CD4-positive, alpha-beta T cell treated with Interleukin-10 for 1 hour (primary cell): ENCODE results near the gene CD4.
"Not testable (repeated sequence)": the region's sequence is repeated elsewhere in the genome, so short reads cannot be mapped to it uniquely, and the experiment has no call there.

Experiments
- DNase-seq: peaks from one replicate; pipeline ENCODE4 v3.0.0-alpha.2; 2020

The CD4 gene

DNA sequence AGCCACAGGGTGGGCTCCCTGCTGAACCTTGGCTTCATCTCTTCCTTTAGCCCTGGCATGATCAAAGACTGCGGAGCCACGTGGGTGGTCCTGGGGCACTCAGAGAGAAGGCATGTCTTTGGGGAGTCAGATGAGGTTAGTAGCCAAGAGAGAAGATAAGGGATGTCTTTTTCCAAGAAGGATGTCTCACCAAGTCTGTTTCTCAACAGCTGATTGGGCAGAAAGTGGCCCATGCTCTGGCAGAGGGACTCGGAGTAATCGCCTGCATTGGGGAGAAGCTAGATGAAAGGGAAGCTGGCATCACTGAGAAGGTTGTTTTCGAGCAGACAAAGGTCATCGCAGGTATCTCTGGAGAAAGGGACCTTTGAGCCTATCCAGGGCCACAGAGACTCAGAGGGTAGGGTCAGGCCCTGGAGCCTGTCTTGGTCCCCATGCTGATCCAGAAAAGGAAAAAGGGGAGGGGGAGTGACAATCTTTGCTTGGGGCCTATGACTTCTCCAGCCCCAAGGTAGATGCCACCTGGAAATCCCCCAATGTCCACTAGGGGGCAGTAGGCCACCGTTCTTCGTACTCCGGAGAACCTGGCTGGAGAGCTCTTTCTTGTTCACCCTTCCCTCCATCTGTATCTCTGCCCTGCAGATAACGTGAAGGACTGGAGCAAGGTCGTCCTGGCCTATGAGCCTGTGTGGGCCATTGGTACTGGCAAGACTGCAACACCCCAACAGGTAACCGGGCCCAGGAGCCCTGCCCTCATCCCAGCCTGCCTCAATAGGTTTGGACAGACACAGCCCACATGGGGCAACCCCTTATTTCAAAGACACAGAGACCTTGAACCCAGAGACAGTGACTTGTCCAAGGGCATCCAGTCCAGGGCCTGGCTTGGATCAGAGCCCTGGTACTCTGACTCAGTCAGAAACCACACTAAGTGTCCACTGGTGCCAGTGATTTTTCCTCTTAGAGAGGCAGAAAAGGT, 80.0 kb downstream of the CD4 start:
- peak; percentile 89 for DNase-seq

DNA sequence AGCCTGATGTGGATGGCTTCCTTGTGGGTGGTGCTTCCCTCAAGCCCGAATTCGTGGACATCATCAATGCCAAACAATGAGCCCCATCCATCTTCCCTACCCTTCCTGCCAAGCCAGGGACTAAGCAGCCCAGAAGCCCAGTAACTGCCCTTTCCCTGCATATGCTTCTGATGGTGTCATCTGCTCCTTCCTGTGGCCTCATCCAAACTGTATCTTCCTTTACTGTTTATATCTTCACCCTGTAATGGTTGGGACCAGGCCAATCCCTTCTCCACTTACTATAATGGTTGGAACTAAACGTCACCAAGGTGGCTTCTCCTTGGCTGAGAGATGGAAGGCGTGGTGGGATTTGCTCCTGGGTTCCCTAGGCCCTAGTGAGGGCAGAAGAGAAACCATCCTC, 81.0 kb downstream of the CD4 start:
- DNase-seq = not testable (repeated sequence)
